ENCODE results near the gene RSBN1.
"Not testable (repeated sequence)": the region's sequence is repeated elsewhere in the genome, so short reads cannot be mapped to it uniquely, and the experiment has no call there.

Gene RSBN1
- total RNA-seq: 3.7 to 35.1 (median 19.4) reads per million in 17 experiments

DNA sequence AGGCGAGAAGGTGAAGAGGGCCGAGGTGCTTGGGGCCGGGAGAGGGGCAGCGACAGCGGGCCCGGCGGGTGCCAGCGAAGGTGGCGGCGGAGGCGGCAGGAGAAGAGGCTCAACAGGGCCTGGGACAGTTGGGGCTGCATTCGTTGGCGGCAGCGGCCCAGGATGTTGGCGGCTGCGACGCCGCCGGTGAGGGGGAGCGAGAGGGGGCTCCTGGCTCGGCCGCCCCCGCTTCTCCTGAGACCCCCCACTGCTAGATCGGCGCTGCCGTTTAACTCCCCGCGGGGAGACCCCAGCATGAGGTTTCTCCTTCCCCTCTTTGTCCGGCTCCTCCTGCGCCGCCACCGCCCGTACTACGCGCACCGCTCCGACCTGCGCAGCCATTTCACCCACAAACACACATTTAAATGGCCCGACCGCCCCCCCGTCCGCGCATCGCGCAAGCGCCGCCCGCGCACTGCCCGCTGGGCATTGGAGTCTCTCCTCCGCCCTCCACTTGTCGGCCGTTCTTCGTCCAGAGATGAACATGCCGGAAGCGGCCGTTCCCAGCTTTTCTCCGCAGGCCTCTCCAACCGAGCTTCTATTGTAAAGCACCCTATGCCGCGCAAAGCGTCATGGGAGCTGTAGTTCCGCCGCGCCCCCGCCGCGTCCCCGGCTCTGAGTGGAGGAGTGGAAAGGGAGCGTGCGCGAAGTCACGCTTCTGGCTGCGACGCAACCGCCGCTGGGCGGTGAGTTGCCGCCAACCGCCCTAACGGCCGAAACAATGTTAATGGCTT is at the start of gene RSBN1:
Gene RSBN1 (minus strand): TSS at position 589 of the 773 bp plus-strand sequence. CDS start 64 bp downstream, at position 525.
- peak; percentile 99 for DNase-seq

DNA sequence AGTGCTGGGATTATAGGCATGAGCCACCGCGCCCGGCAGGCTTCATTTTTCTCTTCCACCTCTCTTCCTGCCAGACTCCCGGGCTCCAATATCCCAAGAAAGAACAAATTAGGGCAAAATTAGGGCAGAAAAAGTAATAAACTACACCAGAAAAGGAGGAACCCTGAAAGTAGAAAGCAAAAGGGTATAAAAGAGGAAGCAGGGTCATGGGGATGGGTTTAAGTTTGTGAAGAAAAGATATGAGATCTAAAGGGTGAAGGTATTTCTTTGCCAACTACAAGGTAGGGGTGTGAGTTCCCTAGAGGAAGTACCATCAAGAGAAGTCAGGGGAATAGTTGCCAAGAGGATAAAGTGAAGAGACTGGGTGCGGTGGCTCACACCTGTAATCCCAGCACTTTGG is 49.4 kb upstream of the RSBN1 start:
- peak in 2 of 4 experiments; percentile 24 to 34 for DNase-seq

DNA sequence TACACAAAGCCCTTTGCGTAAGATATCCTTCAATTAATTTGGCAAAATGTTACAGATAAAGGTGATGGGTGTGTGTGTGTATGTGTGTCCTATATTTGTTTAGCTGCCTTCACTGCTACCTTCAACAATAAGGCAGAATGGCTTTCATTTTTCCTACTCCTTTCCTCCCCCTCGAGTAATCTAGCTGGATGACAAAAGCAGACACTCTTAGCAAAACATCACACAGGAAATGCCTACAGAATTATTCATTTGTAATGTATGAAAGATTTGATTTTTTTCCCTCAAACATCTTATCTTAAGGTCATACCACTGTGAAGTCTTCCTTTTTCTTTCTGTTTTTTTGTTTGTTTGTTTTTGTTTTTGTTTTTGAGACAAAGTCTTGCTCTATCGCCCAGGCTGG is 48.6 kb upstream of the RSBN1 start:
- DNase-seq: no peak

DNA sequence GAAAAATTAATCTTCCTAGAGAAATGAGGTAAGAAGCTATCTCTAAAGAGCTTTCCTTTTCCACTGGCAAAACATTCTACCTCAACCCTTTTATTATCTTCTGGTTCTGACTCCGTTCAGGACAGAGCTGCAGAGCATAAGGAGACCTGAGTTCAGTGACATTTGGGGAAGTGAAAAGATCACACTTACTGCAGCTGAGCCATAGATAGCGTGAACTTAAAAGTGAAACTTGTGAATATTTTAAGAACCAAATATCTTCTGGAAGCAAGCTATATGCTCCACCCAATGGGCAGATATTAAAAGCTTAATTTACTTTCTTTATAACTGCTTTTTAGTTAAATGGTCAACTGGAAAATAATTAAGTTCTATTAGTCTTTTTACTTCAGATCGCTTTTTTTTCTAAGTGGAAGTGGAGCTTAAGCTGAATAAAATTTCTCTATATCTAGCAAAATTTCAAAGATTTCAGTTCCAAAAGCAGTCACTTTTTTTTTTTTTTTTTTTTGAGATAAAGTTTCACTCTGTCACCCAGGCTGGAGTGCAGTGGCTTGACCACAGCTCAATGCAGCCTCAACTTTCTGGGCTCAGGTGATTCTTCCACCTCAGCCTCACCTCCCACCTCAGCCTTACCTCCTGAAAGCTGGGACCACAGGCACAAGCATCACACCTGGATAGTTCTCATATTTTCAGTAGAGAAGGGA is 47.4 kb upstream of the RSBN1 start:
- peak; percentile 32 to 69 (median 47) for DNase-seq

DNA sequence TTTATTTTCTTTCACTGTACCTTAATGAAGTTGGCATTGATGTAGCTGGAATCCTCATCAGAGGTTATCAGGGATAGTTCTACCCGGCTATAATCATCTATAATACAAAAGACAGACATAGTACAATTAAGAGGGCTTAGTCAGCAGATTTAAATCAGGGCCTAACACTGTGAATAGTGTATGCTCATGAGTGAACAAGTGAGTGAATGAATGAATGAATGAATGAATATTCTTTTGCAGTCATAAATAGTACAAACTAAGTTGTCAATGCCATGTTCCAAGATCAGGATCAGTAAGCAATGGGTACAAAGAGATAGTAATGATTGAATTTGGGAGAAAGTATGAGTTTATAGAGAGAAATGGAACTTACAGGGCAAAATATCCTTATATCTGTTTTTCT is 46.7 kb upstream of the RSBN1 start:
- DNase-seq: no peak

DNA sequence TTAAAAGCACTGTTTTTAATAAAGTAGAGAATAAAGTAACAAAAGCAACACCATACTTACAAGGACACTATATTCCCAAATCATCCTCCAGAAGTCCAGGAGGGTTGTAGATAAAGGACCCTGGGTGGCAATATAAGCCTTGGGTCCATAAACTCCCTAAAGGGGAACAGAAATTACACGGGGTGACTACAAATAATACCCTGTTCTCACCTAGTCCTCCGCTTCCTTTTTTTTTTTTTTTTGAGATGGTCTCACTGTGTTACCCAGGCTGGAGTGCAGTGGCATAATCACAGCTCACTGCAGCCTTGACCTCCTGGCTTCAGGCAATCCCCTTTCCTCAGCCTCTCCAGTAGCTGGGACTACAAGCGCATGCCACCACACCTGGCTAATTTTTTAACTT is 46.1 kb upstream of the RSBN1 start:
- peak in 1 of 4 experiments; percentile 29 for DNase-seq

DNA sequence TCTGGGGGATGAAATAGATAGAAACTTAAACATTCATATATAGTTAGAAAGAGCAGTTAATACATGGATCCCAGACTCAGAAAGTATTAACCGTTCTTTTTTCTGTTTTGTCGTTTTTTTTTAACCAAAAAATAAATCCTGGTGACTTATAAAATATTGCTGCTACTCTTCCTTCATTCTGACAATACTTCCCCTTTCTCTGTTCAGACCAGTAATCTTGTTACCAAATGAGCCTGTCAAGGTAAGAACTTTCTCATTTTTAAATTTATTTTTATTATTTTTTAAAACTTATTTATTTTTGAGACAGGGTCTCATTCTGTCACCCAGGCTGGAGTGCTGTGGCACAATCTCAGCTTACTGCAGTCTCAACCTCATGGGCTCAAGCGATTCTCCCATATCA is 45.5 kb upstream of the RSBN1 start:
- DNase-seq: peak in 1 of 4 experiments; percentile 34

DNA sequence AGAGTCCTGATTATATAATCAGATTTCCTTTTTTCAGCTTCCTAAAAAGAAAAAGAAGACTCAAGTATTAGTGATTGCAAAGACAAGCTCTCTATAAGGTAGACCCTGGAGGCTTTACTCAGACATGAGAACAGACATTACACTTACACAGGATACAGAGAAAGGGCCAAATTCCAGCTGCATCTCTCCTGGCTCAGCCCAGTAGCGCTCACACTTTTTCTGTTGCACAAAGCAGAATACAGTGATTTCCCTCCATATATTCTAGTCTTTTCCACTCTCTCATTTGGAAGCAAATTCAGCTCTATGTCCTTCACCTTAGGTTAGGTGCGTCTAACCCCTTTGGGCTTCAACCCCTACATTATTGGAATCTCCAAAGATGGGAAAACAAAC is 44.1 kb upstream of the RSBN1 start:
- DNase-seq: no peak

DNA sequence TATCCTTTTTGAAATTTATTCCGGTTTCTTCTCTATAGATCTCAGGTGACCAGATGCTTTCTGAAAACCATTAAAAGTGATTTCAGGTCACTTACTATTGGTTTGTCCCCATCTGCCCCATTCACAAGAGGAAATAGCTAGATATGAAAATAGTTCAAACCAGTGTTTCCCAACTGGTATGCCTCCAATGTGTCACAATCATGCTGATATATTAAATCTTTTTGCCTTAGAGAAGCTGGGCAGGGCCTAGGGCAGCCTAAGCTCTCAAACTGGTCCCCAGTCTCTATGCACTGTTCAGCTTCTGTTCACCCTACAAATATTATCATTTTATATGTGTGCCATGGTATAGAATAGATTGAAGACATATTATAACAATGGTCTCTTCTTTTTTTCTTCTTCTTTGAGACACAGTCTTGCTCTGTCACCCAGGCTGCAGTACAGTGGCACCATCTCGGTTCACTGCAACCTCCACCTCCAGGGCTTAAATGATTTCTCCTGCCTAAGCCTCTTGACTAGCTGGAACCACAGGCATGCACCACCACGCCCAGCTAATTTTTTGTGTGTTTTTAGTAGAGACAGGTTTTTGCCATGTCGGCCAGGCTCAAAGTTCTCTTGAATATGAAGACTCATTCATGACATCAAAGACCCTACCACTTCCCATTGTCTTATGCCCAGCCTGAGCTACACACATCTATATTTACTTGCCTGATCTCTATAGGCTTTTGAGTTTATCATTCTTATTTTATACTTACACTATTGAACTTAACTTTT is 43.5 kb upstream of the RSBN1 start:
- DNase-seq: peak in 3 of 4 experiments; percentile 22 to 57 (median 55)

DNA sequence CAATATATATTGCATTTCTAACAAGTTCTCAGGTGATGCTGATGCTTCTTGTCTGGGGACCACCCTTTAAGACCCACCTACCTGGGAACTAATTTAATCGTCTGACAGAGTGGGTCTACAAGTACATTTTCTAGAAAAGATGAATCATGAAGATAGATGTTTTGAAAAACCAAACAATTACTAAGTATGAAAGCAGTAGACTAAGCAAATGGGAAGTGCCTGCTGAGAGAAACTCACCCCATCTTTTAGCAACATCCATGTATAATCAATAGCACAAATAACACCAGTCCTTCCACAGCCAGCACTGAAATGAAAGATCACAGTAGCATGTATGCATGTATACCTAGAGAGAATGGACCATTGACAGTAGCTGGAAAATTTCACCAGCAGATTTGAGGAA is 42.0 kb upstream of the RSBN1 start:
- DNase-seq: no peak

DNA sequence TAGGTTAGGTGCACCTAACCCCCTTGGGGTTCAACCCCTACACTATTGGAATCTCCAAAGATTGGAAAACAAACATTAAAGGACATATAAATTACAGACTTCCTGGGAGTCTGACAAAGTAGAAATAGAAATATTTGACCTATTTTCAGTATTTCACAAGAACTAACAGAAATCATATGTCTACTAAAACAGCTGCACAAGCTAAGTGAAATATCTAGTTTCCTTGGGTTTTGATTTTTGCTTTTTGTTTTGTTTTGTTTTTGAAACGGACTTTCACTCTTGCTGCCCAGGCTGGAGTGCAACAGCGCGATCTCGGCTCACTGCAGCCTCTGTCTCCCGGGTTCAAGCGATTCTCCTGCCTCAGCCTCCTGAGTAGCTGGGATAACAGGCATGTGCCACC is 40.4 kb upstream of the RSBN1 start:
- not testable (repeated sequence) for DNase-seq

DNA sequence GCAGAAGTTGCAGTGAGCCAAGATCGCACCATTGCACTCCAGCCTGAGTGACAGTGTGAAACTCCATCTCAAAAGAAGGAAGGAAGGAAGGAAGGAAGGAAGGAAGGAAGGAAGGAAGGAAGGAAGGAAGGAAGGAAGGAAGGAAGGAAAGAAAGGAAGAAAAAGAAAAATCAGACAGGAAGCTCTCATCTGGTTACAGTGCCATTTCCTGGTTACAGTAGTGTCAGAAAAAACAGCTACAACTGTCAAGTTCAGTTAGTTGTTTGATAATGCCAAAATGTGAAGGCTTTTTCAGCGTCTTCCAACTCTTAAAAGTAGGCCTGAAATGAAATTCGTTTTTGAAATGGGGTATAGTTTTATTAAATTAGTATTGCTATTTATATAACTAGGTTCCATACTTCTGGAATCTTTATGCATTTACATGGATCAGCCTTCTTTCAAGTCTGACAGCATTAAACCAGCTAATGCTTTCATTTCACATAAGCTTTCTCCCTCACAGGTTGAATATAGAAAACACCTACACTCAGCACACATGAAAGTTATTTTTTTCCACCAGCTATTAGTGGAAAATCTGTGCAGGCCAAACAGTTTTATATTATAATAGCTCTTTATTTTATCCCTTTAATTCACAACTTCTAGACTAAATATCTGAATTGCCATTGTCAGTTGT is 38.0 kb upstream of the RSBN1 start:
- no peak for DNase-seq

DNA sequence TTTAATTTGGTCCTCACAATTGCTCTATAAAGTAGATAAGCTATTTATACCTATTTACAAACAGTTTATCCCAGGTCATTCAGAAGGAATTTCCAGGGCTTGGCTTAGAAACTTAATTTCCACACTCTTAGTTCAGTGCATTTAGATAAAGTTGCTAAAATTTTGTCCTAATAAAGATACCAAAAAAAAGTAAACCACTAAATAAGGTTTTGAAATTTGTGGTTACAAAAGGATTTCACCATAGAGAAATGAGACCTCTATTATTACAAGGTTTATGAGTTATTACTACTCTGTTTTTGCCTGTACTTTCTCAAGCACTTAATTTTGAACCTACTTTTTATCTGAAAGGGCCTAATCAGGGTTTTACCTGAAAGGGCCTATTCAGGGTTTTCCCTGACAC is 36.8 kb upstream of the RSBN1 start:
- DNase-seq: no peak

DNA sequence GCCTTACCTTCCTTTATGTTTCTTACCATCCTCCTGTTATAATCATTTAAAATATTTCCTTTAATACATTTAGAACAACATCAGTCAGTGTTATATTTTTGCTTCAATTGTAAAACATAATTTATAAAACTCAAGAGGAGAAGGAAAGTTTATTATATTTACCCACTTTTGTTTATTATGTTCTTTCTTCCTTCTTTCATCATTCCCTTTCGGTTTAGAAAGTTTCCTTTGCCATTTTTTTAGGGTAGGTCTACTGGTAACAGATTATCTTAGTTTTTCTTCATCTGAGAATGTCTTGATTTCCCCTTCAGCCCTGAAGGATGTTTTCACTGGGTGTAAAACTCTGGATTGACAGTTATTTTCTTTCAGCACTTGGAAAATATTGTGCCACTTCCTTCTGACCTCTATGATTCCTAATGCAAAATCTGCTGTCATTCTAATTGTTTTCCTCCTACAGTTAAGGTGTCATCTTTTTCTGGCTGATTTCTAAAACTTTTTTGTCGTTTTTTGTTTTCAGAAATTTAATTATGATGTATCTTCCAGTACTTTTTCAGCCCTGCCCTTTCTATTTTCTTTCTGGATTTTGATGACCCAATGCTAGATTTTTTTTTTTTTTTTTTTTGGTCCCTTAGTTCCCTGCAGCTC is 34.2 kb upstream of the RSBN1 start:
- DNase-seq: no peak

DNA sequence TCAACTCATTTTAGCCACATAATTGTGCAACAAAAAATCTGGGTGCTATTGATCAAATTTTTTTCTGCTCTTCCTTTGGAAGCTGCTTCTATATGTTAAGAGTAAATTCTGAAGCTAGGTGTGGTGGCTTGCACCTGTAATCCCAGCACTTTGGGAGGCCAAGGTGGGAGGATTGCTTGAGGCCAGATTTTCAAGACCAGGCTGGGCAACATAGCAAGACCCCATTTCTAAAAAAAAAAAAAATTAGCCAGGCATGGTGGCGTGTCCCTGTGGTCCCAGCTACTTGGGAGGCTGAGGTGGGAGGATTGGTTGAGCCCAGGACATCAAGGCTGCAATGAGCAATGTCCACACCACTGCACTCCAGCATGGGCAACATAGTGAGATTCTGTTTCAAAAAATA is 24.3 kb upstream of the RSBN1 start:
- no peak for DNase-seq

DNA sequence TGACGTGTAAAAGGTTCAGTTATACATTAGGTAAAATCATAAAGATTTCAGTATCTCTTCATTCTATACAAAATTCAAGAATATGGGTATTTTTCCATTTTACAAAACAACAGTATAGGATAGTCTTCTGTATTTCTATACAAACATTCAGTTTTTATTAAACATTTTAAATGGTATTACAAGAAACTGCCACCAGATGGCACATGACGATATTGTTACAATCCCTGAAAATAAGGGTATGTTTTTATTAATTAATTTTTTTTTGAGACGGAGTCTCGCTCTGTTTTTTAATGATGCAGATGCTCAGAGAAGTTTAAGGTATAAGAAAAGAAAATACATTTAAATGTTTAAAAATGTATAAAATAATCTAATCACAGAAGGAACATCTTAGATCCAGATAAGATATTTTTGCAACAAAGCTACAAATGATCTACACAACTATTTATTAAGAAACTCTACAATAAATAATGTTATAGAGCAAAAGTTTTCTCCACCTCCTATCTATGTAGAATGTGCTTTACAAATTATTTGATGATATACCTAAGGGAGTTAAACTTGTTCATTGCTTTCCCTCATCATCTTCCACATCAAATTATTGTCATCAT is 23.5 kb upstream of the RSBN1 start:
- DNase-seq: peak in 3 of 4 experiments; percentile 70 to 84 (median 71)

DNA sequence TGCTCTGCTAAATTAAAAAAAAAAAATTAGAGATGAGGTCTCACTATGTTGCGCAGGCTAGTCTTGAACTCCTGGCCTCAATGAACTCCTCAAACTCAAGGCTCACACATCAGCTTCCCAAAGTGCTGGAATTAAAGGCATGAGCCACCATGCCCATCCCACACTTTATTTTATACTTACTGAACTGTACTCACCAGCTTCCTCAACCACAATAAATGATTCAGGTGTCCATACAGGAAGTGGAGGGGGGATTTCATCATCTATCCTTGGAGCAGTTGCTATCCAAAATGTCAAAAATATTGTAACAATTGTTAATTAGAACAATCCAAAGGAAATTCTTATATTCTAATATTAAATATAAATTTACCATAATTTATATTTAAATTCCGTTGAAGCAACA is 22.4 kb upstream of the RSBN1 start:
- DNase-seq: no peak

DNA sequence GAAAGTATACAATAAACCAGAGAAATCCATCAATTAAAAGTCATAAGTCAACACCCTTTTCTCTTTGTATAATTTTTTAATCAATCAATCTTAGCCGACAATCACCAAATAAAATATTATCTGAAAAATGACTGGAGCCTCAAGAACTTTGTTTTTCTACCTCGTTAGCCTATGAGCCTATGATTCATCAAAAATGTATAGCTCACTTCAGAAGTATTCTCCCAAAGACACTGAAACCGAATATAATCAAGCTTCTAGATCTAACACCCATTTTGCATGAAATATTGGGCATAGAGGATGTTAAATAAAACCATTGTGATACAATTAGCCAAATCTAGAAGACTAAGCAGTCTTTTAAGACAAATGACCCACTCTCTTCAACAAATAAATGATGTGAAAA is 17.8 kb upstream of the RSBN1 start:
- no peak for DNase-seq

DNA sequence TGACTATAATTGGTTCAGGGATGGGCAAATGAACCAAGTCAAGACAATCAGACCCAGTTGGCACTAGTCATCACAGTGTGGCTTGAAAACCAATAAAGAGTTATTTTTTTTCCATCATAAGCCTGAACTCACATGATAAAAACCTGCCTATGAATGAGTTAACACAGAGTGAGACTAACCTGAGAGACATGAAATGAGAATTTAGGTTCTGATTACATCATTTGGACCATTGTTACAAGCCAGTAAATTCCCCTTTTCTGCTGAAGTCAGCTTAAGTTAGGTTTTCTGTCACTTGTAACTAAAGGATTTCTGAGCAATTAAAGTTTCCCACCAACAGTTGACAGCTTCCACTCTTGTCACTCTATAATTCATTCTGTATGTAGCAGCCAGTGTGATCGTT is 9.6 kb upstream of the RSBN1 start:
- no peak for DNase-seq

DNA sequence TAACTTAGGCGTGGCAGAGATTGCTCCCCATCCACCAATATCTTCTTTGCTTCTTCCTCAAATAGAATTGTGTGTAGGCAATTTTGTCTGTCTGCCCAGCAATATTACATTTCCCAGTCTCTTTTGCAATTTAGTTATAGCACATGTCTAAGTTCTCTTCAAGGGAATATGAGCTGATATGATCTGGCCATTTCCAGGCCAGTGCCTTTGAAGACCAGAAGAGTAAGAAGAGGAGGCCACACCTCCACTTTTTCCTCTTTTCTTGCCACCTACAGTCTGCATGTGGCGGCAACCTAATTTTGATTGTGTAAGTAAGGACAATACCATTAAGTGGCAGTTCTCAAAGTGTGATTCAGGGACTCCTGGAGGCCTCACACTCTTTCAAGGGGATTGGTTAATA is 6.3 kb upstream of the RSBN1 start:
- DNase-seq: peak; percentile 19 to 60 (median 58)

DNA sequence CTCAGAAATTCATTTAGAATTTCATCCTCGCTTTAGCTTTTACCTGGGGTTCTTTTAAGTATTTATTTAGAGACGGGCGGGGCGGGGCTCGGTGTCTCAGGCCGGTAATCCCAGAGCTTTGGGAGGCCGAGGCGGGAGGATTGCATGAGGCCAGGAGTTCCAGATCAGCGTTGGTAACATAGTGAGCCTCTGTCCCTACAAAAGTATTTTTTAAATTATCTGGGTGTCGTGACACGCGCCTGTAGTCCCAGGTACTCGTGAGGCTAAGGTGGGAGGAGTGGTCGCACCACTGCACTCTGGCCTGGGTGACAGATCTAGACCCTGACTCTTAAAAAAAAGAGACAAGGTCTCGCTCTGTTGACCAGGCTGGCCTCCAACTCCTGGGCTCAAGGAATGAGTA is 942 bp upstream of the RSBN1 start:
- DNase-seq: no peak

DNA sequence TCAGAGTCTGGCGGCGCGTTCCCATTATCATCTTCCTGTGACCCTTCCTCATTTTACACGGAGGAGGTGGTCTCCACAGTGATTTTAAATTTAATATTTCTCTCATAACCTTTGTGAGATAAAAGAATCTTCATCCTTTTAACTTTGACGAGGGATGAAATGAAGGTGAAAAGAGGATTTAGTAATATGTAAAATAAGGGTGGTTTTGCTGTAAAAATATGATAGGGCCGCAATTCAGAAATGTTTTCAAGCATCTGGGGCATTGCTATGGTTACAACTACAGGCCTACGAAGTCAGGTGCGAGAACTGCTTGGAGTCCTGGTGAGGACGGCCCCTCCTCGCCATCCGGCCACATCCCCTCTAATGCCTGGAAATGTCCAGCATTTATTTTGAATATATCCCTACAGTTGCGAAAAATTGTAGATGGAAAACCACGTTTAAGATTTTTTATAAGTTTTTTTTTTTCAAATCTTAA is 422 bp upstream of the RSBN1 start:
- no peak for DNase-seq

All from suppressor macrophage (primary cell).